ENCODE results near the gene MB21D2. TPM values are rescaled to one million over a fixed set of nuclear protein-coding genes. Genes with fewer than 3 reads are reported as not detected.

MB21D2 gene
- total RNA-seq, 1 experiment from 2014 or later: 2.8 TPM

GRCh38 chr3:192933259-192933658, 15.6 kb upstream of the MB21D2 start (continued):
- TF ChIP-seq REST (IDR thresholded peaks at IDR 0.05; ENCODE audit: low read depth): no peak
- TF ChIP-seq EZH2 (IDR thresholded peaks at IDR 0.05): no peak

- no TSS peak for BruUV-seq (replicated peaks)
- POLR2A ChIA-PET: no interaction called here
- no peak for ATAC-seq
- Histone ChIP-seq H3K9me3 (ENCODE audit: control insufficient read depth in 1 of 2, insufficient read depth in 1 of 2, low read depth in 1 of 2, low read length in 2 of 2) (no peaks in the 10 kb centered on the region), H3K9me2 (ENCODE audit: insufficient read depth) (no peaks in the 10 kb centered on the region), H3K79me2 (ENCODE audit: insufficient read depth, low read length) (no peaks in the 10 kb centered on the region), H2AFZ (ENCODE audit: low read depth, low read length, poor library complexity, severe bottlenecking) (no peak overlapping the region), H3K27me3 (ENCODE audit: insufficient read depth, low read length) (no peaks in the 10 kb centered on the region), H3K4me1 (ENCODE audit: control insufficient read depth in 1 of 2, insufficient read depth in 2 of 2, low read length in 2 of 2) (no peaks in the 10 kb centered on the region), H3K27ac (ENCODE audit: low read depth, low read length) (no peak overlapping the region), H4K20me1 (ENCODE audit: insufficient read depth) (no peaks in the 10 kb centered on the region), H3K36me3 (ENCODE audit: control insufficient read depth in 1 of 2, insufficient read depth in 2 of 2, low read length in 2 of 2) (no peaks in the 10 kb centered on the region), H3K4me3 (replicated peaks in 1 of 2; ENCODE audit: low read depth in 1 of 2, low read length in 2 of 2) (no peak overlapping the region), H3K4me2 (ENCODE audit: low read length) (no peak overlapping the region), H3K9ac (ENCODE audit: low read length) (no peak overlapping the region)
- TF ChIP-seq YY1 (IDR thresholded peaks at IDR 0.05; ENCODE audit: extremely low read depth, insufficient replicate concordance, low read depth, low read length) (no peak), ATF3 (IDR thresholded peaks at IDR 0.05) (no peak), CBX3 (IDR thresholded peaks at IDR 0.05; ENCODE audit: low read depth) (no peak), CEBPB (IDR thresholded peaks at IDR 0.05; ENCODE audit: low read depth) (no peak), EZH2phosphoT487 (IDR thresholded peaks at IDR 0.05; ENCODE audit: borderline replicate concordance) (no peak), POLR2AphosphoS5 (IDR thresholded peaks at IDR 0.05; ENCODE audit: low read depth, low read length) (no peak), ELF1 (IDR thresholded peaks at IDR 0.05; ENCODE audit: borderline replicate concordance, low read depth) (no peak), SRF (IDR thresholded peaks at IDR 0.05; ENCODE audit: low read depth) (no peak), EGR1 (IDR thresholded peaks at IDR 0.05; ENCODE audit: low read depth) (no peak), RAD21 (IDR thresholded peaks at IDR 0.05; ENCODE audit: low read depth) (no peak), ZFX (IDR thresholded peaks at IDR 0.05) (no peak)
- CTCF ChIA-PET: no interaction called here
- RAD21 ChIA-PET (ENCODE audit: low non-redundant PET in 1 of 2, low total read pairs in 2 of 2, uncharacterized antibody in 2 of 2, unreplicated experiment in 2 of 2): no interaction called here
- no peak for DNase-seq (ENCODE audit: low read depth, low spot score)
- intact Hi-C loops (cut with micrococcal nuclease): no loop called here
These were observed 14.2 kb upstream of the MB21D2 start for GRCh38 chr3:192931825-192932224.

Data from HCT116 (cell line).